Osteoblast (primary cell): ENCODE measurements around the gene CCDC102A. TPM values are rescaled to one million over a fixed set of nuclear protein-coding genes. Genes with fewer than 3 reads are reported as not detected.

ENCODE experiments used
- DNase-seq: peaks from one replicate; pipeline ENCODE4 v3.0.0; 2011; ENCODE audit warnings: low spot score, mixed read lengths; ENCODE audit not compliant: insufficient read length; ENCODE audit errors: missing footprints
- H2AFZ ChIP-seq: 2 replicates; pipeline ENCODE4 v1.6.0; 2011; ENCODE audit warnings: mild to moderate bottlenecking, low read length
- H3K27ac ChIP-seq: 2 replicates; pipeline ENCODE4 v1.5.1; 2011; ENCODE audit warnings: mild to moderate bottlenecking, low read depth, low read length, moderate library complexity
- H3K27me3 ChIP-seq: 2 replicates; pipeline ENCODE4 v1.6.0; 2012; ENCODE audit warnings: mild to moderate bottlenecking, control low read depth, inconsistent platforms, low read length, moderate library complexity; ENCODE audit not compliant: insufficient read depth
- H3K36me3 ChIP-seq: 2 replicates; pipeline ENCODE4 v1.5.1; 2011; ENCODE audit warnings: mild to moderate bottlenecking, low read length, control low read depth, moderate library complexity; ENCODE audit not compliant: insufficient read depth
- H3K4me1 ChIP-seq: 2 replicates; pipeline ENCODE4 v1.5.1; 2011; ENCODE audit warnings: mild to moderate bottlenecking, low read length, control low read depth, moderate library complexity; ENCODE audit not compliant: insufficient read depth
- H3K4me2 ChIP-seq: 2 replicates; pipeline ENCODE4 v1.6.0; 2011; ENCODE audit warnings: mild to moderate bottlenecking, low read length; ENCODE audit not compliant: insufficient read depth
- H3K4me3 ChIP-seq: fragments of 200-600 bp; sonication (generic); 3 replicates; pipeline ENCODE4 v1.5.1; 2012; ENCODE audit warnings: mild to moderate bottlenecking, low read length, inconsistent platforms; ENCODE audit not compliant: insufficient read depth
- H3K79me2 ChIP-seq: 2 replicates; pipeline ENCODE4 v1.6.0; 2012; ENCODE audit warnings: mild to moderate bottlenecking, low read length, control low read depth, inconsistent platforms; ENCODE audit not compliant: insufficient read depth
- H3K9me3 ChIP-seq: 2 replicates; pipeline ENCODE4 v1.5.1; 2011; ENCODE audit warnings: low read depth, low read length, control low read depth
- H4K20me1 ChIP-seq: 2 replicates; pipeline ENCODE4 v1.6.0; 2012; ENCODE audit warnings: mild to moderate bottlenecking, low read length, control low read depth; ENCODE audit not compliant: insufficient read depth
- total RNA-seq: library from RNA; depleted of rRNA; stranded (reverse); fragments of >200 nt; gene quantifications from 2 replicates; pipeline ENCODE4 v1.2.3, GENCODE V29; 2012
- TF ChIP-seq, protein P1 (sequence below): IDR thresholded peaks from 2 replicates; pipeline ENCODE4 v1.5.1; 2011; ENCODE audit warnings: mild to moderate bottlenecking, low read depth, low read length, moderate library complexity; ENCODE audit errors: extremely low read depth

Gene CCDC102A
- total RNA-seq, 1 donor: 9.8 TPM

GRCh38 chr16:57474671-57475661 lies 61.4 kb downstream of the CCDC102A start:
- no peaks in the 10 kb centered on the region for H3K27me3 ChIP-seq
- no peak overlapping the region for H2AFZ ChIP-seq
- peaks cover 31% of the 10 kb centered on the region for H3K79me2 ChIP-seq
- no peak overlapping the region for H3K4me2 ChIP-seq
- no peak for DNase-seq
- peaks cover 17% of the 10 kb centered on the region for H3K4me1 ChIP-seq
- TF ChIP-seq, protein P1, sequence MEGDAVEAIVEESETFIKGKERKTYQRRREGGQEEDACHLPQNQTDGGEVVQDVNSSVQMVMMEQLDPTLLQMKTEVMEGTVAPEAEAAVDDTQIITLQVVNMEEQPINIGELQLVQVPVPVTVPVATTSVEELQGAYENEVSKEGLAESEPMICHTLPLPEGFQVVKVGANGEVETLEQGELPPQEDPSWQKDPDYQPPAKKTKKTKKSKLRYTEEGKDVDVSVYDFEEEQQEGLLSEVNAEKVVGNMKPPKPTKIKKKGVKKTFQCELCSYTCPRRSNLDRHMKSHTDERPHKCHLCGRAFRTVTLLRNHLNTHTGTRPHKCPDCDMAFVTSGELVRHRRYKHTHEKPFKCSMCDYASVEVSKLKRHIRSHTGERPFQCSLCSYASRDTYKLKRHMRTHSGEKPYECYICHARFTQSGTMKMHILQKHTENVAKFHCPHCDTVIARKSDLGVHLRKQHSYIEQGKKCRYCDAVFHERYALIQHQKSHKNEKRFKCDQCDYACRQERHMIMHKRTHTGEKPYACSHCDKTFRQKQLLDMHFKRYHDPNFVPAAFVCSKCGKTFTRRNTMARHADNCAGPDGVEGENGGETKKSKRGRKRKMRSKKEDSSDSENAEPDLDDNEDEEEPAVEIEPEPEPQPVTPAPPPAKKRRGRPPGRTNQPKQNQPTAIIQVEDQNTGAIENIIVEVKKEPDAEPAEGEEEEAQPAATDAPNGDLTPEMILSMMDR: no peak
- H3K36me3 ChIP-seq: peaks cover 45% of the 10 kb centered on the region
- no peak overlapping the region for H3K4me3 ChIP-seq
- peaks cover 43% of the 10 kb centered on the region for H4K20me1 ChIP-seq
- H3K9me3 ChIP-seq: no peaks in the 10 kb centered on the region
- H3K27ac ChIP-seq: no peak overlapping the region

DNA sequence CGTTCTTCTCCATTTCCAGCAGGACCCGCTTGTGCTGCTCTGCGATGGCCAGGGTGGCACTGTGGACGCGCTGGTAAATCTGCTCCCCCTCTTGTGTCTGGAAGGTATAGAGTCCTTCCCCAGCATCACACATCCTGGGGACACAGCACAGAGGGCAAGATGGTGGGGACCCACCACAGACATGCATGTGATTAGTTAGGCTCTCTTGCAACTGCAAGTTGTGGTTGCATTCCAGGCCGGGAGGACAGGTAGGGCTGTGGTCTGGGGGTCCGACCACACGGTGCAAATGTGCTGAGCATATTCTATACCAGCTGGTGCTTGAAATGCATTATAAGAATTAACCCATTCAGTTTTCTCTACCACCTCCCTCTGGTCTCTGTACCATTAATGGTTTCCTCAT lies 62.5 kb downstream of the CCDC102A start:
- Histone ChIP-seq H3K27me3 (no peaks in the 10 kb centered on the region), H3K27ac (no peak overlapping the region), H3K9me3 (no peaks in the 10 kb centered on the region), H4K20me1 (peaks cover 53% of the 10 kb centered on the region), H3K36me3 (peaks cover 56% of the 10 kb centered on the region), H3K79me2 (peaks cover 25% of the 10 kb centered on the region), H3K4me2 (no peak overlapping the region), H3K4me1 (peaks cover 7% of the 10 kb centered on the region), H2AFZ (no peak overlapping the region), H3K4me3 (no peak overlapping the region)
- TF ChIP-seq, protein P1: no peak
- DNase-seq: no peak

DNA sequence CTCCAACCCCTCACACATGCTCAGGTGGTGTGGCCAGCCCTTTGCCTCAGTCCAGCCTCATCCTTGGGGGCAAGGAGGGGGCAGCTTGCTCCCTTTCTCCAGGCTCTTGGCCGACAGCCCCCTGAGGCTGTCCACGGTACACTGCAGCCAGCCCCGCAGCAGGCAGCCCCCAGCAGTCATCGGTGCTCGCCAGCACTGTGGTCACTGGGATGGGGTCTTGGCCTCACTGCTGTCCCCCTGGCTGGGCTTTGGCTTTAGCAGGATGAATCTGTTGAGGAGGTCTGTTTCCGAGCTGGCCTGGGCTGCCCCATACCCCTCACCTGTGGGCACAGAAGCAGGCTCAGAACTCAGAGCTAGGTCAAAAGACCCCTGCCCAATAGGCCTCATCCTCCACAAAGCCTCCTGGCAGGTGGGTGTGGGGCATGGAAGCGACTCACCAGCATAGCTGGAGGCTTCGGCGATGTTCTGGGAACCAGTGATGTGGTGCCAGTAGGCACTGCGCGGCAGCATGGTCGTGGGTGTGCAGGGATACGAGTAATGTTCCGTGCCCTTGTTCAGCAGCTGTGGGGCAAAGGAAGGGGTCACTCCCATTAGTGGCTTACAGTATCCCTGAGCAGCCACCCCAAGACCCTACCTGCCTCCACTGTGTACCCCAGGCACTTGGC lies 63.1 kb downstream of the CCDC102A start:
- H3K4me3 ChIP-seq: no peak overlapping the region
- peaks cover 19% of the 10 kb centered on the region for H3K79me2 ChIP-seq
- TF ChIP-seq, protein P1: no peak
- H3K36me3 ChIP-seq: peaks cover 62% of the 10 kb centered on the region
- H3K4me1 ChIP-seq: peaks cover under 1% of the 10 kb centered on the region
- H2AFZ ChIP-seq: no peak overlapping the region
- H3K27me3 ChIP-seq: no peaks in the 10 kb centered on the region
- no peaks in the 10 kb centered on the region for H3K9me3 ChIP-seq
- no peak overlapping the region for H3K4me2 ChIP-seq
- H4K20me1 ChIP-seq: peaks cover 52% of the 10 kb centered on the region
- H3K27ac ChIP-seq: no peak overlapping the region
- DNase-seq: no peak

DNA sequence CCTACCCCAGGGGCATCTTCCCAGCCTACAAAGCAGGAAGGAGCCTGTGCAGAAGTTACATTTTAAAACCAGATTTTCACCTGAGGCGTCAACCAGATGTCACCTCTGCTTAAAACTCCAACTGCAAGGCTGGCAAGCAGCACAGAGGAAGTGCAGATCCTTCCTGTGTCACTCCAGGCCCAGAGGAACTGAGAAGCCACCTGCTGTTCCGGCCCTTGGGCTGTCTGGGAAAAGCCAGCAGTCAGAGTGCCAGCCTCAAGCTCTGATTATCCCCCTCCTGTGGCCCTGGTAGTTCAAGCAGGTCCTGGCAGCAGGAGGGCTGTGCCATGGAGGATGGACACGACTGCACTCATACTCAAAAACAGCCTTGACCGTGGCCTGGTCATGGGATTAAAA lies 63.7 kb downstream of the CCDC102A start:
- H3K4me1 ChIP-seq: no peaks in the 10 kb centered on the region
- H3K9me3 ChIP-seq: no peaks in the 10 kb centered on the region
- peaks cover 14% of the 10 kb centered on the region for H3K79me2 ChIP-seq
- no peak overlapping the region for H3K4me2 ChIP-seq
- no peak overlapping the region for H3K4me3 ChIP-seq
- no peak for DNase-seq
- TF ChIP-seq, protein P1: no peak
- peaks cover 68% of the 10 kb centered on the region for H3K36me3 ChIP-seq
- H2AFZ ChIP-seq: no peak overlapping the region
- no peaks in the 10 kb centered on the region for H3K27me3 ChIP-seq
- H3K27ac ChIP-seq: no peak overlapping the region
- peaks cover 46% of the 10 kb centered on the region for H4K20me1 ChIP-seq
